Colonic mucosa (tissue), 4 donors: ENCODE data around the gene RHBDL2. TPM values are rescaled to one million over a fixed set of nuclear protein-coding genes. Genes with fewer than 3 reads are reported as not detected.

Source experiments
- DNase-seq: peaks from one replicate; pipeline ENCODE4 v3.0.0-alpha.2; 2020
- H3K27ac ChIP-seq: fragments of 200-600 bp; one replicate; pipeline ENCODE4 v1.8.0; 2021
- H3K27me3 ChIP-seq: fragments of 200-600 bp; one replicate; pipeline ENCODE4 v1.8.0; 2021
- H3K36me3 ChIP-seq: fragments of 200-600 bp; one replicate; pipeline ENCODE4 v1.8.0; 2021
- H3K4me1 ChIP-seq: fragments of 200-600 bp; one replicate; pipeline ENCODE4 v1.8.0; 2021; ENCODE audit warnings: mild to moderate bottlenecking
- H3K4me3 ChIP-seq: fragments of 200-600 bp; one replicate; pipeline ENCODE4 v1.8.0; 2021
- H3K9ac ChIP-seq, 2 donors: one replicate each; pipeline ENCODE4 v1.7.0; 2013; ENCODE audit warnings: control low read depth in 2 of 2, low read depth in 2 of 2, low read length in 2 of 2
- H3K9me3 ChIP-seq: fragments of 200-600 bp; one replicate; pipeline ENCODE4 v1.8.0; 2021
- intact Hi-C: fragments of 100-400 bp; cut with DNase I; formaldehyde crosslinking; loops from one replicate; pipeline ENCODE4 v1.14.1; 2022
- total RNA-seq, 2 donors: library from RNA; stranded (reverse); fragmentation: NEBNext Ultra II Directional in 1 of 2; extraction: Animal tissue kit (Norgen Biotek cat#: 25700) in 1 of 2; gene quantifications; one replicate each; pipeline ENCODE4 v1.2.1, GENCODE V29; 2021
- TF ChIP-seq, protein P1 (sequence below): fragments of 200-600 bp; IDR thresholded peaks from one replicate; pipeline ENCODE4 v1.8.0; 2022; ENCODE audit warnings: antibody characterized with exemption, mild to moderate bottlenecking
- donor health status: healthy.
- donor health status: DM: no; HTN: no; CAD: no.
- donor health status: DM: no; HTN: no; CAD: no.

RHBDL2 gene
- total RNA-seq, 2 donors from 2014 or later: 42.5 to 46.7 TPM

DNA sequence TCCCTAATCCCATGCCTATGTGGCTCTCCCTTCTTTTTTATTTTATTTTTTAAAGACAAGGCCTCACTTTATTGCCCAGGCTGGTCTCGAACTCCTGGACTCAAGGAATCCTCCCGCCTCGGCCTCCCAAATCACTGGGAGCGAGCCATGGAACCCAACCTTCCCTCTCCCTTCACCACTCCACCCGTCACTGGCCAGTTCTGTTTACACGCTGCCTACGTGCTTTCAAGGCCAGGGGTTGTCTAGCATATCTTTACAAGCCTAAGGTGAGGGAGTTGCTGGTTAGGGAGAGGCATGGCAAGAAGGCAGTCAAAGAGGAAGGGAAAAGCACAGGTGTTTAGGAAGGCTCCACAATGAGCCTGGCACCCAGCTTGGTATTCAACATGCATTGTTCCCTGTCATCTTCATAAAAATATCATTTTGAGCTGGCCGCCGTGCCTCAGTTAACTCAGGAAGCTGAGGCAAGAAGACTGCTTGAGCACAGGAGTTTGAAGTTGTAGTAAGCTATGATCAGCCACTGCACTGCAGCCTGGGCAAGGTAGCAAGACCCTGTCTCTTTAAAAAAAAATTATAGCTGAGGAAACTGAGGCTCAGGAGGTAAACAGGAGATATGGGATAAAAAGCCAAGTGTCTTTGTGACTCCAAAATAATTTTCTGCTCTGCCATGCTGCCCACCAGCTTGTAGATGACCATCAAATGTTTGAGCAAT is 1.1 kb downstream of the RHBDL2 start:
- Histone ChIP-seq H3K27me3 (no peaks in the 10 kb centered on the region), H3K4me3 (peak overlapping the region; percentile 47), H3K9me3 (no peaks in the 10 kb centered on the region), H3K4me1 (no peaks in the 10 kb centered on the region), H3K36me3 (no peaks in the 10 kb centered on the region), H3K9ac (peak overlapping the region in 1 of 2 donors; percentile 89), H3K27ac (peak overlapping the region; percentile 80)
- DNase-seq: peak; percentile 86
- TF ChIP-seq, protein P1, sequence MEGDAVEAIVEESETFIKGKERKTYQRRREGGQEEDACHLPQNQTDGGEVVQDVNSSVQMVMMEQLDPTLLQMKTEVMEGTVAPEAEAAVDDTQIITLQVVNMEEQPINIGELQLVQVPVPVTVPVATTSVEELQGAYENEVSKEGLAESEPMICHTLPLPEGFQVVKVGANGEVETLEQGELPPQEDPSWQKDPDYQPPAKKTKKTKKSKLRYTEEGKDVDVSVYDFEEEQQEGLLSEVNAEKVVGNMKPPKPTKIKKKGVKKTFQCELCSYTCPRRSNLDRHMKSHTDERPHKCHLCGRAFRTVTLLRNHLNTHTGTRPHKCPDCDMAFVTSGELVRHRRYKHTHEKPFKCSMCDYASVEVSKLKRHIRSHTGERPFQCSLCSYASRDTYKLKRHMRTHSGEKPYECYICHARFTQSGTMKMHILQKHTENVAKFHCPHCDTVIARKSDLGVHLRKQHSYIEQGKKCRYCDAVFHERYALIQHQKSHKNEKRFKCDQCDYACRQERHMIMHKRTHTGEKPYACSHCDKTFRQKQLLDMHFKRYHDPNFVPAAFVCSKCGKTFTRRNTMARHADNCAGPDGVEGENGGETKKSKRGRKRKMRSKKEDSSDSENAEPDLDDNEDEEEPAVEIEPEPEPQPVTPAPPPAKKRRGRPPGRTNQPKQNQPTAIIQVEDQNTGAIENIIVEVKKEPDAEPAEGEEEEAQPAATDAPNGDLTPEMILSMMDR: no peak
- intact Hi-C loops: no loop called here

DNA sequence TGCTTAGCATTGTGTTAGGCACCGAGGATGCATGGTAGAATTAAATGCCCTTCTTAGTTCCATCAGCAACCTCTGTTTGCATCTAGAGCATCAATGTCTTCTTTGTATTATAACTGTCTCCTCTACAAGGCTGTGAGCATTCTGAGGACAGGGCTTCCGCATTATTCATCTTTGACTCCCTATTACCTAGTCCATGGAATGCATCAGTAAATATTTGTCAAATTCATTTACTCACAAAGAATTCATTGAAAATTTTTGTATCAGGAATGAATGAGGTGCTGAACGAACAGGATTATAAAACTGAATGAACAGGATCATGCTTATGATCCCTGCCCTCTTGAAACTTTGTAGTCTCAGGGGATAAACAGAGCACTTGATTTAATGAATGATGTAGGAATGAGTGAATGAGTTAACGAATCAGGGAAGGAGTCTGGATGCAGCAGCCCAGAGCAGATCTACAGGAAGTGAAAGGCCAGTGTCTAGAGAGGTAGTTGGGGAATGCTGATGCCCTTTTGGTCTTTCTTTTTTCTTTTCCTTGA is 2.8 kb downstream of the RHBDL2 start:
- Histone ChIP-seq H3K4me1 (no peaks in the 10 kb centered on the region), H3K27me3 (no peaks in the 10 kb centered on the region), H3K4me3 (no peak overlapping the region), H3K9ac (no peak overlapping the region), H3K27ac (no peak overlapping the region), H3K36me3 (no peaks in the 10 kb centered on the region), H3K9me3 (no peaks in the 10 kb centered on the region)
- intact Hi-C loops: no loop called here
- DNase-seq: no peak
- TF ChIP-seq, protein P1: no peak

GRCh38 chr1:38932571-38932970 is 9.1 kb downstream of the RHBDL2 start:
- no peaks in the 10 kb centered on the region for H3K27me3 ChIP-seq
- DNase-seq: no peak

GRCh38 chr1:38929476-38929875 is 12.2 kb downstream of the RHBDL2 start:
- no peak overlapping the region for H3K9ac ChIP-seq
- intact Hi-C loops: no loop called here
- no peaks in the 10 kb centered on the region for H3K27me3 ChIP-seq
- no peaks in the 10 kb centered on the region for H3K36me3 ChIP-seq
- H3K4me3 ChIP-seq: no peak overlapping the region
- no peak for DNase-seq
- H3K9me3 ChIP-seq: no peaks in the 10 kb centered on the region
- no peaks in the 10 kb centered on the region for H3K4me1 ChIP-seq
- TF ChIP-seq, protein P1: no peak
- H3K27ac ChIP-seq: no peak overlapping the region

More at GRCh38 chr1:38932571-38932970, 9.1 kb downstream of the RHBDL2 start:
- no peaks in the 10 kb centered on the region for H3K9me3 ChIP-seq
- intact Hi-C loops: no loop called here
- no peak overlapping the region for H3K4me3 ChIP-seq
- no peaks in the 10 kb centered on the region for H3K36me3 ChIP-seq
- TF ChIP-seq, protein P1: no peak
- no peak overlapping the region for H3K27ac ChIP-seq
- no peak overlapping the region for H3K9ac ChIP-seq
- no peaks in the 10 kb centered on the region for H3K4me1 ChIP-seq

DNA sequence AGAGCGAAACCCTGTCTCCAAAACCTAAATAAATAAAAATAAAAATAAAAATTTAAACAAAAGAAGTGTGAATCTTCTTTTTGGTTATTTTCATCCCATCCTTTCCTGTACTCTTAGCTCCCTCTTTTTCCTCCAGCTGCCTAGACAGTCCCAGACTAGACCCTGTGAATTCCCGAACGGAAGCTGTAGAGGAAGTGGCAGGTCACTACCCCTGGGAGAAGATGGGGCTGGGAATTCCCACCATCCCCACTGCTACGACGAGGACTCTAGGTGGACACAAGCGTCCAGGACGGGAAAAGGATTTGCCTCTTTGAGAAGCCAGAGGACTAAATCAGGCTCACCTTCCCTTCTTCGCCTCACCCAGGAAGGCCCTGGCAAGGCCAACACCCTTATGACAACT is 12.6 kb downstream of the RHBDL2 start:
- Histone ChIP-seq H3K27ac (no peak overlapping the region), H3K9ac (no peak overlapping the region), H3K9me3 (no peaks in the 10 kb centered on the region), H3K4me1 (no peaks in the 10 kb centered on the region), H3K4me3 (no peak overlapping the region), H3K36me3 (no peaks in the 10 kb centered on the region), H3K27me3 (no peaks in the 10 kb centered on the region)
- intact Hi-C loops: no loop called here
- no peak for DNase-seq
- TF ChIP-seq, protein P1: no peak
